ACC112 (cell line): Measurements from ENCODE around the gene PSMB8.
"Not testable (repeated sequence)": the region's sequence is repeated elsewhere in the genome, so short reads cannot be mapped to it uniquely, and the experiment has no call there.

Experiments
- H2AFZ ChIP-seq: fragments of 200-600 bp; sonication (generic); one replicate; pipeline ENCODE4 v1.6.0; 2017; ENCODE audit warnings: antibody characterized with exemption, low read length; ENCODE audit not compliant: unreplicated experiment
- H3K27ac ChIP-seq: fragments of 200-600 bp; sonication (generic); 2 replicates; pipeline ENCODE4 v1.5.1; 2014; ENCODE audit warnings: low read depth, mild to moderate bottlenecking, antibody characterized with exemption, low read length, moderate library complexity
- H3K27me3 ChIP-seq: fragments of 200-600 bp; sonication (generic); 2 replicates; pipeline ENCODE4 v1.6.1; 2014; ENCODE audit warnings: mild to moderate bottlenecking, antibody characterized with exemption, low read length, moderate library complexity, mixed read lengths; ENCODE audit not compliant: insufficient read depth
- H3K36me3 ChIP-seq: fragments of 200-600 bp; sonication (generic); 2 replicates; pipeline ENCODE4 v1.6.1; 2016; ENCODE audit warnings: mild to moderate bottlenecking, antibody characterized with exemption, low read length, moderate library complexity, mixed read lengths; ENCODE audit not compliant: insufficient read depth
- H3K4me1 ChIP-seq: fragments of 200-600 bp; sonication (generic); one replicate; pipeline ENCODE4 v1.6.1; 2016; ENCODE audit warnings: low read length, mixed read lengths; ENCODE audit not compliant: insufficient read depth, unreplicated experiment, control insufficient read depth
- H3K4me3 ChIP-seq: fragments of 200-600 bp; sonication (generic); 2 replicates; pipeline ENCODE4 v1.5.1; 2014; ENCODE audit warnings: mild to moderate bottlenecking, low read depth, low read length
- H3K79me2 ChIP-seq: fragments of 200-600 bp; sonication (generic); one replicate; pipeline ENCODE4 v1.6.0; 2016; ENCODE audit warnings: low read length; ENCODE audit not compliant: control insufficient read depth, unreplicated experiment, insufficient read depth

PSMB8 gene

GRCh38 chr6:32879691-32880090, 35.8 kb upstream of the PSMB8 start:
- H3K36me3 ChIP-seq = no peaks in the 10 kb centered on the region
- no peaks in the 10 kb centered on the region for H3K79me2 ChIP-seq
- no peak overlapping the region for H2AFZ ChIP-seq
- H3K4me1 ChIP-seq = peaks cover 25% of the 10 kb centered on the region
- no peak overlapping the region for H3K4me3 ChIP-seq
- H3K27me3 ChIP-seq = no peaks in the 10 kb centered on the region
- H3K27ac ChIP-seq = no peak overlapping the region

GRCh38 chr6:32876603-32877002, 32.8 kb upstream of the PSMB8 start:
- Histone ChIP-seq H3K27ac (no peak overlapping the region), H3K36me3 (no peaks in the 10 kb centered on the region), H3K4me3 (no peak overlapping the region), H2AFZ (no peak overlapping the region), H3K27me3 (no peaks in the 10 kb centered on the region; the same call in 1 of the 2 replicates), H3K79me2 (no peaks in the 10 kb centered on the region), H3K4me1 (no peaks in the 10 kb centered on the region)

GRCh38 chr6:32873947-32874346, 30.1 kb upstream of the PSMB8 start:
- not testable (repeated sequence) for H2AFZ ChIP-seq, H3K27me3 ChIP-seq, H3K4me3 ChIP-seq, H3K27ac ChIP-seq, H3K4me1 ChIP-seq, H3K36me3 ChIP-seq, H3K79me2 ChIP-seq

GRCh38 chr6:32868257-32868788, 24.5 kb upstream of the PSMB8 start:
- Histone ChIP-seq H2AFZ (peak overlapping the region; percentile 37), H3K4me3 (no peak overlapping the region), H3K27ac (no peak overlapping the region), H3K4me1 (peaks cover 7% of the 10 kb centered on the region), H3K36me3 (no peaks in the 10 kb centered on the region), H3K79me2 (no peaks in the 10 kb centered on the region), H3K27me3 (no peaks in the 10 kb centered on the region; the same call in none of the 2 replicates)

GRCh38 chr6:32867554-32868256, 23.9 kb upstream of the PSMB8 start:
- Histone ChIP-seq H3K79me2 (no peaks in the 10 kb centered on the region), H2AFZ (peak overlapping the region; percentile 37), H3K27ac (no peak overlapping the region), H3K36me3 (no peaks in the 10 kb centered on the region), H3K27me3 (no peaks in the 10 kb centered on the region; the same call in none of the 2 replicates), H3K4me3 (no peak overlapping the region; the same call in 1 of the 2 replicates), H3K4me1 (peaks cover 7% of the 10 kb centered on the region)

GRCh38 chr6:32867022-32867477, 23.2 kb upstream of the PSMB8 start:
- Histone ChIP-seq H2AFZ (peak overlapping the region; percentile 37), H3K4me3 (no peak overlapping the region), H3K27ac (no peak overlapping the region), H3K4me1 (peaks cover 7% of the 10 kb centered on the region), H3K27me3 (no peaks in the 10 kb centered on the region; the same call in none of the 2 replicates), H3K79me2 (no peaks in the 10 kb centered on the region), H3K36me3 (no peaks in the 10 kb centered on the region)

- Histone ChIP-seq H3K27me3 (no peaks in the 10 kb centered on the region; the same call in none of the 2 replicates), H3K79me2 (no peaks in the 10 kb centered on the region), H2AFZ (no peak overlapping the region), H3K4me1 (peaks cover 7% of the 10 kb centered on the region), H3K27ac (no peak overlapping the region), H3K4me3 (no peak overlapping the region), H3K36me3 (peaks cover 1% of the 10 kb centered on the region; the same call in 1 of the 2 replicates)
Observed at GRCh38 chr6:32865724-32866443, 22.0 kb upstream of the PSMB8 start.

- peaks cover 4% of the 10 kb centered on the region for H3K4me1 ChIP-seq
- H3K36me3 ChIP-seq = peaks cover 16% of the 10 kb centered on the region
- no peak overlapping the region for H3K4me3 ChIP-seq
- no peak overlapping the region for H3K27ac ChIP-seq
- no peak overlapping the region for H2AFZ ChIP-seq
- no peaks in the 10 kb centered on the region for H3K79me2 ChIP-seq
- no peaks in the 10 kb centered on the region for H3K27me3 ChIP-seq
Observed at GRCh38 chr6:32862725-32863124, 18.9 kb upstream of the PSMB8 start.

GRCh38 chr6:32860674-32861073, 16.8 kb upstream of the PSMB8 start:
- peaks cover 5% of the 10 kb centered on the region for H3K79me2 ChIP-seq
- peaks cover 8% of the 10 kb centered on the region for H3K4me1 ChIP-seq
- H3K27ac ChIP-seq = no peak overlapping the region
- no peak overlapping the region for H3K4me3 ChIP-seq
- H2AFZ ChIP-seq = no peak overlapping the region
- peaks cover 21% of the 10 kb centered on the region for H3K36me3 ChIP-seq
- H3K27me3 ChIP-seq = no peaks in the 10 kb centered on the region

GRCh38 chr6:32858194-32858593, 14.3 kb upstream of the PSMB8 start:
- H3K4me1 ChIP-seq = peaks cover 14% of the 10 kb centered on the region
- no peak overlapping the region for H3K4me3 ChIP-seq
- H3K79me2 ChIP-seq = peaks cover 21% of the 10 kb centered on the region
- peaks cover 21% of the 10 kb centered on the region for H3K36me3 ChIP-seq
- H3K27ac ChIP-seq = no peak overlapping the region
- no peaks in the 10 kb centered on the region for H3K27me3 ChIP-seq
- H2AFZ ChIP-seq = no peak overlapping the region
